DND-41 (cell line): ENCODE results near the gene FOXO6.

Experiments
- CTCF ChIP-seq: IDR thresholded peaks from 2 replicates; pipeline ENCODE4 v1.5.1; 2012; ENCODE audit warnings: borderline replicate concordance, low read length, moderate library complexity, mild to moderate bottlenecking; ENCODE audit not compliant: poor library complexity, severe bottlenecking; ENCODE audit errors: extremely low read depth
- EZH2 ChIP-seq: IDR thresholded peaks from 3 replicates; pipeline ENCODE4 v1.6.1; 2012; ENCODE audit warnings: borderline replicate concordance, low read depth, mild to moderate bottlenecking, moderate library complexity, low read length, inconsistent platforms; ENCODE audit not compliant: severe bottlenecking

DNA sequence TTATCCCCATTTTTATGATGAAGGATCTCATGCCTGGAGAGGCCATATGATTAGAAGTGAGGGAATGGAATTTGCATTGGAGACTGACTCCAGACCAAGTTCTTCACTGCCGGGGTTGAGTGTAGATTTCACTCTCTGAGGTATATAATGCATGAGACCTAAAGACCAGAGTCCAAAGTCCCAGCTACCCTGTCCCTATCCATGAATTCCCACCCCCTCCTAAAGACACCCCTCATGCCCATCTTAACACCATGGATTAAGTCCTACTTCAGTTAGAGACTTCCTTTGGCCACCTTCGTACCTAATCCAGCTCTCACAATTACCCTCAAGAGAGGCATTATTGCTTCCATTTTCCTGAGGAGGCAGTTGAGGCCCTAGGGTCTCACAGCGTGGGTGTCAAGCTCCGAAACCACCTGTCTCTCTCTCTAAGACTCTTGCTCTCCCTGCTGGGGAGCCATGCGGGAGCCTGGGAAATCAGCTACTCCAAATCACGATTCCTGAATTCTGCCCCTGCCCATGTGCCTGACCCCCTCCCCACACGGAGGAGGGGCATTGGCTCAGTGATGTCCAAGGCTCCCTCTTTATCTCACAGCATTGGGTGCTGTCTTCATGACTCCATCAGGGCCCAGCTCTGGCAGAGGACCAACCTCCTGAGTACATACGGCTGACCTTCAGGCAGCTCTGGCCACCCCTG is 11.7 kb upstream of the FOXO6 start:
- TF ChIP-seq CTCF (no peak), EZH2 (no peak)
